Body of pancreas (tissue), 4 donors: ENCODE measurements around the gene NMNAT3. TPM values are rescaled to one million over a fixed set of nuclear protein-coding genes. Genes with fewer than 3 reads are reported as not detected.

ENCODE experiments used
- ATAC-seq: fragments of 150-250 bp; one replicate; pipeline ENCODE4 v1.9.1; 2016
- DNase-seq, 4 donors: peaks; one replicate each; pipeline ENCODE4 v3.0.0-alpha.2; 2019
- H3K27ac ChIP-seq, 4 donors: fragments of 200-600 bp; sonication (generic); 1 replicate in 3 of 4; 2 replicates in 1 of 4; pipeline versions ENCODE4 v1.5.1 to v1.6.1; 2016 to 2019; ENCODE audit warnings: mild to moderate bottlenecking in 1 of 4, mixed read lengths in 1 of 4, moderate library complexity in 1 of 4
- H3K27me3 ChIP-seq, 2 donors: fragments of 200-600 bp; sonication (generic); one replicate each; pipeline ENCODE4 v1.6.0; 2016; ENCODE audit warnings: mild to moderate bottlenecking in 1 of 2
- H3K36me3 ChIP-seq, 2 donors: fragments of 200-600 bp; sonication (generic); replicated peaks in 1 of 2; 2 replicates each; pipeline ENCODE4 v1.5.1; 2016; ENCODE audit warnings: low read depth in 2 of 2; ENCODE audit not compliant: insufficient read depth in 1 of 2
- H3K4me1 ChIP-seq: fragments of 200-600 bp; sonication (generic); one replicate; pipeline ENCODE4 v1.6.0; 2016
- H3K4me3 ChIP-seq, 2 donors: fragments of 200-600 bp; sonication (generic); 1 replicate in 1 of 2; 2 replicates in 1 of 2; pipeline ENCODE4 v1.5.1; 2016 to 2019
- H3K9me3 ChIP-seq, 3 donors: fragments of 200-600 bp; sonication (generic); 1 replicate in 2 of 3; 2 replicates in 1 of 3; pipeline ENCODE4 v1.5.1; 2016
- POLR2A ChIP-seq, 3 donors: fragments of 450-650 bp; IDR thresholded peaks; one replicate each; pipeline ENCODE4 v1.6.1; 2016; ENCODE audit warnings: antibody characterized with exemption in 3 of 3, mild to moderate bottlenecking in 2 of 3
- WGBS, 2 donors: methylation state at CpG; one replicate each; pipeline ENCODE4 v1.1.5; 2017; 5-methylcytosine and 5-hydroxymethylcytosine counted together
- intact Hi-C: fragments of 100-400 bp; cut with DNase I; formaldehyde crosslinking; loops from one replicate; pipeline ENCODE4 v1.15.1; 2023
- total RNA-seq, 2 donors: library from RNA; depleted of rRNA; stranded (reverse); fragments of >200 nt; gene quantifications; one replicate each; pipeline ENCODE4 v1.1.0, GENCODE V29; 2016
- TF ChIP-seq, protein P1 (sequence below), 7 experiments: fragments of 450-650 bp in 4 of 7; fragments of 200-600 bp in 3 of 7; sonication (generic) in 3 of 7; IDR thresholded peaks; one replicate each; pipeline ENCODE4 v1.5.1; 2016 to 2019; ENCODE audit warnings: antibody characterized with exemption in 7 of 7

The NMNAT3 gene
- 10 to 100 TPM in 1 of 2 donors, 1 to 10 TPM in 1; 5.7 to 12.9 TPM for total RNA-seq

DNA sequence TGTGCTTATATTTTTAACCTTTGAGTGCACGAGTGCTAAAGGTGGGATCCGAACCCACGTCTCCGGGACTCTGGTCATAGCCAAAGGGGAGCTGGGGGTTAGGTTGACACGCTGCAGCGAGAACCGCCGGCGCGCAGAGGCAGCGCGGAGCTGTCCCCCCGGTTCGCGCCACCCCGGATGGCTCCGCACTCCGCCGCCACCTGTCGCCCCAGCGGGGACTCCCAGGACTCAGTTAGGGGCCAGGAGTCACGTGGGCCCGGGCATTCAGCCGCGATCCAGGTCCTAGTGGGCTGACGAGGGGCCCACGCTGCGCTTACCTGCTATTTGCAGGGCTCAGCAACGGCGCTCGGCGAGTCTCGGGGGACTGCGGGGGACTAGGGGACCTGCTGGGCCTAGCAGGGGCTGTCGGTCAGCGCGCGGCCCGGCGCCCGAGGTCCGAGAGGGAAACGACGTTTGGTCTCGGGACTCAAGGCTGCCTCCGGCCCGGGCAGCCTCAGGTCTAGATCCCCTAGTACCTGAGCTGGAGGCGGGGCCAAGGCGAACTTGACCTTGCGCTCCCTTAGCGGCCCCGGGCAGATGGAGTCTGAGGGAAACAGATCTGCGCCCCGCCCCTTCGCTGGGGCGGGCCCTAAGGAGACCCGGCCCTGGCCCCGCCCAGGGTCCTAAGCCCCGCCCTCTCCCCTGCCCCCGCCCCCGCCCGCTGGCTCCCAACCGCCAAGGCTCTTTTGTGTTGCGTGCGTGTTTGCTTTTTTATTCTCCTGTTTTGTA lies at the start of gene NMNAT3:
TSS of gene NMNAT3 (minus strand) at position 585 of the 768 bp plus-strand sequence. CDS start 50,248 bp downstream, outside the sequence.
- intact Hi-C loops: no loop called here
- Histone ChIP-seq H3K4me1 (peaks cover 16% of the 10 kb centered on the region), H3K27ac (peak within 1 kb of the TSS; percentile 80 to 93 (median 83)), H3K27me3 (no peaks in the 10 kb centered on the region), H3K9me3 (no peaks in the 10 kb centered on the region), H3K4me3 (peak within 1 kb of the TSS; percentile 40 to 74), H3K36me3 (no peaks in the 10 kb centered on the region)
- TF ChIP-seq POLR2A (IDR thresholded peaks at IDR 0.05): peak; percentile 49 to 71 (median 63)
- TF ChIP-seq, protein P1, sequence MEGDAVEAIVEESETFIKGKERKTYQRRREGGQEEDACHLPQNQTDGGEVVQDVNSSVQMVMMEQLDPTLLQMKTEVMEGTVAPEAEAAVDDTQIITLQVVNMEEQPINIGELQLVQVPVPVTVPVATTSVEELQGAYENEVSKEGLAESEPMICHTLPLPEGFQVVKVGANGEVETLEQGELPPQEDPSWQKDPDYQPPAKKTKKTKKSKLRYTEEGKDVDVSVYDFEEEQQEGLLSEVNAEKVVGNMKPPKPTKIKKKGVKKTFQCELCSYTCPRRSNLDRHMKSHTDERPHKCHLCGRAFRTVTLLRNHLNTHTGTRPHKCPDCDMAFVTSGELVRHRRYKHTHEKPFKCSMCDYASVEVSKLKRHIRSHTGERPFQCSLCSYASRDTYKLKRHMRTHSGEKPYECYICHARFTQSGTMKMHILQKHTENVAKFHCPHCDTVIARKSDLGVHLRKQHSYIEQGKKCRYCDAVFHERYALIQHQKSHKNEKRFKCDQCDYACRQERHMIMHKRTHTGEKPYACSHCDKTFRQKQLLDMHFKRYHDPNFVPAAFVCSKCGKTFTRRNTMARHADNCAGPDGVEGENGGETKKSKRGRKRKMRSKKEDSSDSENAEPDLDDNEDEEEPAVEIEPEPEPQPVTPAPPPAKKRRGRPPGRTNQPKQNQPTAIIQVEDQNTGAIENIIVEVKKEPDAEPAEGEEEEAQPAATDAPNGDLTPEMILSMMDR (IDR thresholded peaks at IDR 0.05): peak in 4 of 7 experiments; percentile 27 to 40 (median 36)
- DNase-seq (peak; percentile 89 to 96 (median 92)), ATAC-seq (peak; percentile 98)
- 0% methylated on average over 19 to 64 of the region's 65 CpGs for WGBS, 2 donors

DNA sequence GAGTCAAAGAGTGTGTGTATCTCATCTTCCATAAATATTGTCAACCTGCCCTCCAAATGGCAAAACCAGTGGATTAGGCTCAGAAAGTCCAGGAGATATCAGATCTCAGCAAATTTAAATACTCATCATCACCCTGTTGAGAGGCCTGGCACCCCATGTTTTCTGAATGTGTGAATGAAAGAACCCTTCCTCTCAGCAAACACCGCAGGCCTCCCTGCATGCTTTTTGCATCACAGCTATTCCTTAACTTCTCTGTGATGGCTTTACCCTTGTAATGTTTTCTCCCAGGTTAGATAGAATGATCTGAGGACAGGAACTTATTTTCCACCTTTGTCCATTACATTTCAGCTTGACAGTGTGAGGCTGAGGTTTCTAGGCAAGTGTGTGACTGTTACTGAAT lies 43.6 kb upstream of the NMNAT3 start:
- WGBS, 2 donors: 88 to 90% methylated on average over 1 of the region's 1 CpG
- no peak for ATAC-seq
- H3K36me3 ChIP-seq: no peaks in the 10 kb centered on the region

DNA sequence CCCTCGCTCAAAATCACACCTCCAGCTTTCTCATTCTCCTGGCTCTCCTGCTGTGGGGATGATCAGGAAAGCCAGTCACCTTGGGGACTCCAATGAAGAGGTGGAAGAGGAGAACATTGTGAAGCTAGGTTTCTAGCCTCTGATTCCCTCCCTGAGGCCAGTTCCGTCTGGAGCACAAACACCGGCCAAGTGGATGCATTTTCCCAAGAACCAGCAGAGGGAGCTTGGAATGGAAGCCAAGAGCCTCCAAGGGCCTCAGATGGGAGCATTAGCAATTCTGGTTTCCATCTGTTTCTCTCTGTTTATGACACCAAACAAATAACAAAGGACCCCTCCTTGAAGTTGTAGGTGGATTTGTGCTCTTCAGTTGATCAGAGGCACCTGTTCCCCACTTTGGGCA lies 40.6 kb upstream of the NMNAT3 start:
- H3K9me3 ChIP-seq: no peaks in the 10 kb centered on the region
- WGBS, 2 donors: 44% methylated on average over 3 of the region's 3 CpGs
- TF ChIP-seq POLR2A (IDR thresholded peaks at IDR 0.05): no peak
- TF ChIP-seq, protein P1 (IDR thresholded peaks at IDR 0.05): peak; percentile 38 to 74 (median 52)
- no peaks in the 10 kb centered on the region for H3K27me3 ChIP-seq
- no peaks in the 10 kb centered on the region for H3K4me1 ChIP-seq
- no peak overlapping the region for H3K4me3 ChIP-seq
- ATAC-seq (peak; percentile 52), DNase-seq (peak; percentile 59 to 71 (median 62))
- intact Hi-C loops: loop anchor here (10.0 kb wide), 1 partner anchor 216 kb away; the partner anchor contains the start of gene CLSTN2
- no peak overlapping the region for H3K27ac ChIP-seq
- H3K36me3 ChIP-seq: no peaks in the 10 kb centered on the region

More for the DNA sequence above, 43.6 kb upstream of the NMNAT3 start:
- Histone ChIP-seq H3K4me3 (no peak overlapping the region), H3K27me3 (no peaks in the 10 kb centered on the region), H3K4me1 (no peaks in the 10 kb centered on the region), H3K9me3 (no peaks in the 10 kb centered on the region), H3K27ac (no peak overlapping the region)
- TF ChIP-seq POLR2A (IDR thresholded peaks at IDR 0.05): no peak
- TF ChIP-seq, protein P1 (IDR thresholded peaks at IDR 0.05): no peak
- intact Hi-C loops: no loop called here
- DNase-seq: no peak

DNA sequence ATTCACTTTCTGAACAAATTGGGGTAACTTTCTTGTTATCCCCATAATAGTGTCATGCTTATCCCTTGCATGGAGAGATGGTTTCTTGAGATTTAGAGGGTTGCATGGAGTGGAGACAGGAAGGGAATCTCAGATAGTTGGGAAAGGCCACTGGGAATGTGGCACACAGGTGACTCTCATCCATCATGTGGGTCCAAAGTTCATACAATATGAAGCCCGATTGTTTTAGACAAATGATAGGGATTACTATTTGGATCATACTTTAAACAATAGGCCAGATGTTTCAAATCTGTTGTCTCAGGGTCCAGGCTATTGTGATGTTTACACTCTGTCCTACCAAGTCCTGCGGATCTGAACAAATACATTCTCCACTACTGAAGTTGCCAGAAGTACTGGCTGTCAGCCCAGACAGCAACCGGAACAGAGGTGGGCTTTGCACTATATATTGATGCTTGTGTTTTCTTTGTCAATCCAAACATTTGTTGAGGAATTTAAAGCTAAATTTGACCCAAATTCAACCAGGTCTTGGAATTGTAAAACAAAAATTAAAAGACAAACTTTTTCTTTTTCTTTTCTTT lies 39.2 kb upstream of the NMNAT3 start:
- 41 to 44% methylated on average over 3 of the region's 3 CpGs for WGBS, 2 donors
- Histone ChIP-seq H3K27me3 (no peaks in the 10 kb centered on the region), H3K9me3 (no peaks in the 10 kb centered on the region)

More for the DNA sequence above, 39.2 kb upstream of the NMNAT3 start:
- intact Hi-C loops: loop anchor here (10.0 kb wide), 1 partner anchor 218 kb away; the partner anchor contains the start of gene CLSTN2
- TF ChIP-seq POLR2A (IDR thresholded peaks at IDR 0.05): no peak
- TF ChIP-seq, protein P1 (IDR thresholded peaks at IDR 0.05): no peak
- Histone ChIP-seq H3K36me3 (no peaks in the 10 kb centered on the region), H3K4me1 (no peaks in the 10 kb centered on the region), H3K4me3 (no peak overlapping the region), H3K27ac (no peak overlapping the region)
- DNase-seq (no peak), ATAC-seq (no peak)
